ENCODE measurements around the gene PRPS1. TPM values are rescaled to one million over a fixed set of nuclear protein-coding genes. Genes with fewer than 3 reads are reported as not detected.

Gene PRPS1
- total RNA-seq, 1 donor from 2014 or later: 27.6 TPM

Other genes with a start within 250 kb of the PRPS1 start
- 0.13 TPM for gene FRMPD3, start 178.9 kb upstream of the PRPS1 start, total RNA-seq
- gene TSC22D3, start 147.3 kb downstream of the PRPS1 start, total RNA-seq: 289 TPM
- not detected for gene NCBP2L, start 149.2 kb downstream of the PRPS1 start, total RNA-seq
- 23.4 TPM for gene MID2, start 197.4 kb downstream of the PRPS1 start, total RNA-seq